ENCODE results near the gene XPO1.
"Not testable (repeated sequence)": the region's sequence is repeated elsewhere in the genome, so short reads cannot be mapped to it uniquely, and the experiment has no call there.

XPO1 gene

DNA sequence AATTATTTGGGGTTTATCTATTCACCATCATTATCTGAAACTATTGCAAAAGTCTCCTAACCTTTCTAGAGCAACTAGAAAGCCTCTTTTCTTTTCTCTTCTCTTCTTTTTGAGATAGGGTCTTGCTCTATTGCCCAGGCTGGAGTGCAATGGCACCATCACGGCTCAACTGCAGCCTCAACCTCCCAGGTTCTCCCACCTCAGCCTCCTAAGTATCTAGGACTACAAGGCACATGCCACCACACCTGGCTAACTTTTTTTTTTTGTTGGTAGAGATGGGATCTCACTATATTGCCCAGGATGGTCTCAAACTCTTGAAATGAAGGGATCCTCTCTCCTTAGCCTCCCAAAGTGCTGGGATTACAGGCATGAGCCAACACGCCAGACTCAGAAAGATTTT, 24.5 kb upstream of the XPO1 start:
- TF ChIP-seq ZFX (IDR thresholded peaks at IDR 0.05; ENCODE audit: borderline replicate concordance) (no peak), CTCF (IDR thresholded peaks at IDR 0.05) (no peak)
- H3K27ac ChIP-seq, result no peak overlapping the region

DNA sequence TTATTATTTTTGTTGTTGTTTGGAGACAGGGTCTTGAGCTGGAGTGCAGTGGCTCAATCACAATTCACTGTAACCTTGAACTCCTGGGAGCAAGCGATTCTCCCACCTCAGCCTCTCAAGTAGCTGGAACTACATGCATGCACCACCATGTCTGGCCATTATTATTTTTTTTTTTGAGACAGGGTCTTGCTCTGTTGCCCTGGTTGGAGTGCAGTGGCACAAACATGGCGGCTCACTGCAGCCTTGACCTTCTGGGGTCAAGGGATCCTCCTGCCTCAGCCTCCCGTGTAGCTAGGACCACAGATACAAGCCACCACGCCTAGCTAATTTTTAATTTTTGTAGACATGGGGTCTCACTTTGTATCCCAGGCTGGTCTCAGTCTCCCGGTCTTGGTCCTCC, 20.0 kb upstream of the XPO1 start:
- TF ChIP-seq CTCF (IDR thresholded peaks at IDR 0.05) (no peak), ZFX (IDR thresholded peaks at IDR 0.05; ENCODE audit: borderline replicate concordance) (no peak)
- no peak overlapping the region for H3K27ac ChIP-seq

GRCh38 chr2:61557381-61557780, 19.2 kb upstream of the XPO1 start:
- TF ChIP-seq ZFX (IDR thresholded peaks at IDR 0.05; ENCODE audit: borderline replicate concordance) (no peak), CTCF (IDR thresholded peaks at IDR 0.05) (no peak)
- H3K27ac ChIP-seq, result no peak overlapping the region

DNA sequence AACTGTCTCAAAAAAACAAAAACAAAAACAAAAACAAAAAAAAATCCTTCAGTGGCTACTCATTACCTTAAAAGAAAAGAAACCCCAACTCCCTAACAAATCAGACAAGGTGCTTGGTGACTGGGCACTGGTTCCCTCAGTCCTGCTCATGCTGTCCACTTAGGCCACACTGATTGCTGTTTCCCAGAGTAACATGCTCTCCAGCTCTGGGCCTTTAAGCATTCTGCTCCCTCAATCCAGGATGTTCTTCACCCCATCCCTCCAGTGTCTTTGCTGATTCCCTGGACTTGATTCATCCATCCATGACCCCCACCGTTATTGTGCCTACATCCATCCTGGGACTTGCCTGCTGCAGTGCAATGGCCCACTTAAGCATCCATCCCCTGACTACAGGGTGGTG, 16.4 kb upstream of the XPO1 start:
- no peak overlapping the region for H3K27ac ChIP-seq
- TF ChIP-seq ZFX (IDR thresholded peaks at IDR 0.05; ENCODE audit: borderline replicate concordance) (no peak), CTCF (IDR thresholded peaks at IDR 0.05) (no peak)

GRCh38 chr2:61550375-61551209, 12.4 kb upstream of the XPO1 start:
- TF ChIP-seq CTCF (IDR thresholded peaks at IDR 0.05), result no peak
- no peak for TF ChIP-seq ZFX (IDR thresholded peaks at IDR 0.05; ENCODE audit: borderline replicate concordance)
- H3K27ac ChIP-seq, result no peak overlapping the region

- no peak for TF ChIP-seq ZFX (IDR thresholded peaks at IDR 0.05; ENCODE audit: borderline replicate concordance)
- TF ChIP-seq CTCF (IDR thresholded peaks at IDR 0.05), result no peak
- no peak overlapping the region for H3K27ac ChIP-seq
Observed at GRCh38 chr2:61549546-61549945, 11.4 kb upstream of the XPO1 start.

GRCh38 chr2:61543062-61543461, 4.9 kb upstream of the XPO1 start:
- no peak overlapping the region for H3K27ac ChIP-seq
- no peak for TF ChIP-seq CTCF (IDR thresholded peaks at IDR 0.05)

- not testable (repeated sequence) for H3K27ac ChIP-seq
Observed at GRCh38 chr2:61540167-61540566, 2.0 kb upstream of the XPO1 start.

Data from 22Rv1 (cell line).